NT2/D1 (cell line): Measurements from ENCODE around the gene BEX2.

Source experiments
- SUZ12 ChIP-seq: IDR thresholded peaks from 2 replicates; pipeline ENCODE4 v1.6.1; 2011; ENCODE audit not compliant: insufficient read length, insufficient read depth; ENCODE audit errors: extremely low read depth
- YY1 ChIP-seq: IDR thresholded peaks from 2 replicates; pipeline ENCODE4 v1.6.1; 2011; ENCODE audit not compliant: insufficient read length, insufficient read depth
- ZNF274 ChIP-seq: IDR thresholded peaks from 2 replicates; pipeline ENCODE4 v1.6.1; 2011; ENCODE audit warnings: mild to moderate bottlenecking, low read depth, low read length

DNA sequence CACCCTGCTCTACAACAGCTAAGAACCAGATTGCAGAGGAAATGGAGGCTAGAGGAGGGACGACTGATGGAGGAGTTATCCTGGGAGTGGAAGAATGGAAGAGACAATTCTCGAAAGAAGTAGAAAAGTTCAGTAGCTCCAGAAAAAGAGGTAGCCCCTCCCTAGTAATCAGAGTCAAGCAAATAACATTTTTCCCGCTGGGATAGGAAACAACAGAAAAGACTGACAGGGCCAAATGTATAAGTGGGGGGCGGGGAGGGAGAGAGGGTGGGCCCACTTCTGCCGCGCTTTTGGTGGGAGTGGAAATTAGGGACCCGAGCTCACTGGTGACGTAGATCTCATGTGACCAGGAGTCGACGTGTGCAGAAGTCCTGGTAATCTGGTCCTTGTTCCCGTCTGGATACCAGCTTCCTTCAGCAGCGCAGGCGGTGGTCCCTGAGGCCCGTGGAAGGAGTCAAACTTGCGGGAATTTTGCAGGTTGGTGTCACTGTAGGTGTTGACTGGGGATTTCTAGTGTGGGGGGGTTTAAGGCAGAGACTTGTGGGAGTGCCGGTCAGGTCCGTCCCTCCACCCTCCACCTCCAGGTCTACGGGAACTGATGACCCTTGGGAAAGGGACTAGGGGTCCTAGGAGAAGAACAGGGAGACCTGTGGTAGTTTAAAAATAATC, 45.5 kb upstream of the BEX2 start, which contains the start of gene TCEAL9:
- TF ChIP-seq YY1: no peak
- no peak for TF ChIP-seq SUZ12
- TF ChIP-seq ZNF274: no peak
